K562 (cell line): Measurements from ENCODE around the gene PDE9A. TPM values are rescaled to one million over a fixed set of nuclear protein-coding genes. Genes with fewer than 3 reads are reported as not detected.

Source experiments
- ATAC-seq: fragments of 200-7000 bp; cut with Tn5 transposase; 3 replicates; pipeline ENCODE4 v1.9.1; 2020; ENCODE audit warnings: moderate library complexity
- BruUV-seq: library from RNA; stranded (reverse); fragments of 400-500 nt; replicated peaks from 2 replicates; lab custom pipeline; 2021; lab: Mats Ljungman, UMichigan
- CTCF ChIA-PET: fragments of 300-600 bp; formaldehyde crosslinking; extraction: SDS; loops from one replicate; lab custom pipeline; 2021; ENCODE audit warnings: low intra/inter-chr PET ratio; lab: Yijun Ruan, JAX
- POLR2A ChIA-PET: fragments of 300-600, 350-650 bp; sonication (Branson Sonifier 250); formaldehyde crosslinking; extraction: SDS; loops from one replicate; lab custom pipeline; 2021; ENCODE audit warnings: antibody characterized with exemption, inconsistent platforms; lab: Yijun Ruan, JAX
- DNase-seq, 4 experiments: peaks; one replicate each; pipeline versions ENCODE4 v3.0.0 to v3.0.0-alpha.2; 2011 to 2018; ENCODE audit warnings: low spot score in 3 of 4, mixed read lengths in 3 of 4; ENCODE audit errors: extremely low read depth in 1 of 4
- FAIRE-seq: peaks from 2 replicates; lab custom pipeline; 2011; peaks lifted over from hg19 to GRCh38; lab: Jason Lieb, UNC
- H2AFZ ChIP-seq: 2 replicates; pipeline ENCODE4 v1.6.0; 2011; ENCODE audit warnings: low read depth, low read length, control low read depth, inconsistent platforms
- H3K27ac ChIP-seq: fragments of 200-600 bp; 3 replicates; pipeline ENCODE4 v1.8.0; 2011; ENCODE audit warnings: low read depth, mild to moderate bottlenecking, control low read depth, inconsistent platforms, low read length, moderate library complexity, mixed read lengths; ENCODE audit errors: extremely low read depth
- H3K27me3 ChIP-seq, 2 experiments: fragments of 300-600 bp in 1 of 2; 2 replicates in 1 of 2; 3 replicates in 1 of 2; pipeline versions ENCODE4 v1.6.0 to v1.8.0; 2011; ENCODE audit warnings: inconsistent platforms in 2 of 2, low read length in 2 of 2, mild to moderate bottlenecking in 1 of 2, mixed read lengths in 1 of 2, moderate library complexity in 1 of 2; ENCODE audit not compliant: control insufficient read depth in 2 of 2, insufficient read depth in 2 of 2
- H3K36me3 ChIP-seq: fragments of 300-600 bp; 3 replicates; pipeline ENCODE4 v1.8.0; 2011; ENCODE audit warnings: mild to moderate bottlenecking, low read length, inconsistent platforms; ENCODE audit not compliant: control insufficient read depth, insufficient read depth
- H3K4me1 ChIP-seq, 2 experiments: fragments of 200-600 bp in 1 of 2; replicated peaks in 1 of 2; 2 replicates in 1 of 2; 3 replicates in 1 of 2; pipeline versions ENCODE4 v1.5.1 to v1.8.0; 2011; ENCODE audit warnings: inconsistent platforms in 2 of 2, low read length in 2 of 2, mild to moderate bottlenecking in 1 of 2, mixed read lengths in 1 of 2, moderate library complexity in 1 of 2; ENCODE audit not compliant: control insufficient read depth in 2 of 2, insufficient read depth in 2 of 2
- H3K4me2 ChIP-seq: 2 replicates; pipeline ENCODE4 v1.6.1; 2011; ENCODE audit warnings: low read length, control low read depth, inconsistent platforms, mixed read lengths; ENCODE audit not compliant: insufficient read depth
- H3K4me3 ChIP-seq: fragments of 200-600 bp; sonication (generic), shearing (Covaris generic); 2 replicates; pipeline ENCODE4 v1.5.1; 2016; ENCODE audit warnings: control low read depth, inconsistent platforms
- H3K79me2 ChIP-seq: fragments of 200-600 bp; 3 replicates; pipeline ENCODE4 v1.8.0; 2011; ENCODE audit warnings: low read length, inconsistent platforms; ENCODE audit not compliant: control insufficient read depth, insufficient read depth
- H3K9ac ChIP-seq, 2 experiments: 2 replicates each; pipeline versions ENCODE4 v1.6.0 to v1.6.1; 2011; ENCODE audit warnings: low read depth in 2 of 2, low read length in 2 of 2, control low read depth in 1 of 2, inconsistent platforms in 1 of 2, mild to moderate bottlenecking in 1 of 2, mixed read lengths in 1 of 2; ENCODE audit not compliant: insufficient read depth in 1 of 2
- H3K9me1 ChIP-seq: one replicate; pipeline ENCODE4 v1.6.0; 2011; ENCODE audit warnings: inconsistent platforms, mild to moderate bottlenecking, low read length, moderate library complexity; ENCODE audit not compliant: control insufficient read depth, insufficient read depth
- H3K9me3 ChIP-seq: replicated peaks from 2 replicates; pipeline ENCODE4 v1.5.1; 2011; ENCODE audit warnings: low read depth, low read length, inconsistent platforms; ENCODE audit not compliant: control insufficient read depth, insufficient read depth
- H4K20me1 ChIP-seq: replicated peaks from 2 replicates; pipeline ENCODE4 v1.6.1; 2011; ENCODE audit warnings: low read length, inconsistent platforms, mixed read lengths; ENCODE audit not compliant: control insufficient read depth, insufficient read depth
- FOXM1 ChIP-seq, 2 experiments: fragments of 450-650 bp in 1 of 2; sonication (generic) in 1 of 2; formaldehyde crosslinking in 1 of 2; IDR thresholded peaks; 2 replicates each; pipeline versions ENCODE4 v1.6.1 to v1.9.0; 2017 to 2022; ENCODE audit warnings: low read depth in 2 of 2, mild to moderate bottlenecking in 2 of 2, missing genetic modification reagents in 1 of 2, moderate library complexity in 1 of 2
- FOXP1 ChIP-seq: sonication (generic); formaldehyde crosslinking; IDR thresholded peaks from 2 replicates; pipeline ENCODE4 v1.8.0; 2022; ENCODE audit warnings: mild to moderate bottlenecking, missing genetic modification reagents
- GATAD2A ChIP-seq: fragments of 450-650 bp; IDR thresholded peaks from 2 replicates; pipeline ENCODE4 v1.6.1; 2017
- HEY1 ChIP-seq: fragments of 250-450 bp; sonication (Bioruptor Pico); IDR thresholded peaks from 2 replicates; pipeline ENCODE4 v1.5.0; 2020; ENCODE audit warnings: mild to moderate bottlenecking, moderate library complexity, borderline replicate concordance
- JUNB ChIP-seq: fragments of 450-650 bp; formaldehyde crosslinking; conservative IDR thresholded peaks from 2 replicates; pipeline ENCODE4 v1.4.0; 2020; ENCODE audit warnings: mild to moderate bottlenecking
- MBD1 ChIP-seq: fragments of 250-450 bp; sonication (Bioruptor Pico); IDR thresholded peaks from 2 replicates; pipeline ENCODE4 v1.8.0; 2022; ENCODE audit warnings: inconsistent platforms
- NFYB ChIP-seq: IDR thresholded peaks from 2 replicates; pipeline ENCODE4 v1.6.1; 2011; ENCODE audit warnings: mild to moderate bottlenecking, moderate library complexity; ENCODE audit not compliant: insufficient read length; ENCODE audit errors: extremely low read depth
- RBM22 ChIP-seq: fragments of 200-400 bp; formaldehyde crosslinking; IDR thresholded peaks from 2 replicates; pipeline ENCODE4 v1.6.1; 2018; ENCODE audit warnings: low read length, low read depth; ENCODE audit not compliant: poor library complexity, severe bottlenecking
- SAP30 ChIP-seq: fragments of 200-600 bp; sonication (generic); IDR thresholded peaks from 2 replicates; pipeline ENCODE4 v1.6.1; 2012; ENCODE audit warnings: borderline replicate concordance, low read depth, mild to moderate bottlenecking, moderate library complexity, low read length, control low read depth, inconsistent platforms; ENCODE audit not compliant: insufficient read depth, poor library complexity, severe bottlenecking
- SMAD4 ChIP-seq: fragments of 250-450 bp; sonication (Bioruptor Pico); conservative IDR thresholded peaks from 2 replicates; pipeline ENCODE4 v1.8.0; 2021; ENCODE audit warnings: inconsistent platforms, mild to moderate bottlenecking, moderate library complexity
- SMARCA4 ChIP-seq: fragments of 450-650 bp; IDR thresholded peaks from 2 replicates; pipeline ENCODE4 v1.6.1; 2016
- TEAD2 ChIP-seq: fragments of 450-650 bp; IDR thresholded peaks from 2 replicates; pipeline ENCODE4 v1.6.1; 2016; ENCODE audit warnings: missing genetic modification characterization, control low read depth, missing compliant biosample characterization
- ZKSCAN3 ChIP-seq: fragments of 250-450 bp; sonication (Bioruptor Pico); IDR thresholded peaks from 2 replicates; pipeline ENCODE4 v1.4.0; 2020
- ZNF232 ChIP-seq: sonication (generic); formaldehyde crosslinking; IDR thresholded peaks from 2 replicates; pipeline ENCODE4 v1.8.0; 2022; ENCODE audit warnings: mild to moderate bottlenecking, missing genetic modification reagents
- ZNF239 ChIP-seq: fragments of 250-450 bp; sonication (Bioruptor Pico); IDR thresholded peaks from 2 replicates; pipeline ENCODE4 v1.4.0; 2020; ENCODE audit warnings: mild to moderate bottlenecking
- ZNF551 ChIP-seq: fragments of 250-450 bp; sonication (Bioruptor Pico); IDR thresholded peaks from 2 replicates; pipeline ENCODE4 v1.5.0; 2021; ENCODE audit warnings: mild to moderate bottlenecking, moderate library complexity
- ZNF561 ChIP-seq: fragments of 450-650 bp; formaldehyde crosslinking; conservative IDR thresholded peaks from 2 replicates; pipeline ENCODE4 v1.4.0; 2020; ENCODE audit warnings: mild to moderate bottlenecking, moderate library complexity
- WGBS: fragments of 100-300 bp; shearing (Covaris generic); methylation state at CpG from one replicate; pipeline ENCODE4 v1.1.6; 2016; ENCODE audit warnings: low coverage, mixed read lengths; ENCODE audit not compliant: insufficient coverage; ENCODE audit errors: missing lambda C conversion rate; 5-methylcytosine and 5-hydroxymethylcytosine counted together
- in situ Hi-C: fragments of 300-500 bp; cut with MboI; formaldehyde crosslinking; loops from 4 replicates; pipeline ENCODE4 v1.15.0; 2018; ENCODE audit warnings: inconsistent platforms, mixed read lengths
- intact Hi-C: fragments of 100-400 bp; cut with micrococcal nuclease; formaldehyde crosslinking; loops from 2 replicates; pipeline ENCODE4 v1.14.2; 2022
- polyA plus RNA-seq, 8 experiments: library from polyadenylated mRNA; depleted of rRNA in 4 of 8; stranded (reverse) in 5 of 8; unstranded in 3 of 8; fragments of >200 nt; fragmentation: Nextera tagmentation in 2 of 8; fragmentation: Illumina TruSeq in 1 of 8; extraction: Ambion mirVana in 2 of 8; extraction: Trizol in 1 of 8; gene quantifications; 2 replicates each; pipeline versions ENCODE4 v1.2.1 to v1.2.3, GENCODE V29; 2011 to 2014; ENCODE audit warnings: inconsistent platforms in 1 of 8, missing spikeins in 1 of 8
- total RNA-seq, 7 experiments: library from RNA; depleted of rRNA in 6 of 7; stranded (reverse); fragments of >200 nt in 6 of 7; fragmentation: Illumina TruSeq in 2 of 7; extraction: Trizol in 2 of 7; gene quantifications; 2 replicates each; pipeline versions ENCODE4 v1.2.1 to v1.2.3, GENCODE V29; 2011 to 2021; ENCODE audit warnings: low replicate concordance in 1 of 7
- TF ChIP-seq, protein P1 (sequence below): fragments of 450-650 bp; formaldehyde crosslinking; IDR thresholded peaks from 2 replicates; pipeline ENCODE4 v1.4.0; 2020; ENCODE audit warnings: mild to moderate bottlenecking, mixed read lengths

PDE9A gene
- total and polyA plus RNA-seq, 9 of the 15 experiments (the other 6 are each of a cell fraction or from before 2014, with no cell fraction given) = 0.07 to 0.27 TPM; not detected in 7

GRCh38 chr21:42695697-42696380, 42.4 kb downstream of the PDE9A start:
- no peak overlapping the region for H3K4me2 ChIP-seq
- H4K20me1 ChIP-seq = peaks cover 14% of the 10 kb centered on the region; the same call in 1 of the 2 replicates
- H3K4me3 ChIP-seq = no peak overlapping the region
- no peaks in the 10 kb centered on the region for H3K36me3 ChIP-seq
- H3K9ac ChIP-seq = no peak overlapping the region
- TF ChIP-seq ZKSCAN3 (CRISPR knock-in tag) (no peak), GATAD2A (no peak), ZNF551 (CRISPR knock-in tag) (no peak), FOXP1 (CRISPR knock-in tag) (no peak), NFYB (no peak), FOXM1 (IDR thresholded peaks at IDR 0.05; ENCODE audit: low read depth) (no peak), FOXM1 (CRISPR knock-in tag; IDR thresholded peaks at IDR 0.05; ENCODE audit: low read depth) (no peak), SAP30 (no peak), MBD1 (CRISPR knock-in tag) (no peak), ZNF239 (CRISPR knock-in tag) (no peak), SMAD4 (no peak), ZNF561 (no peak), HEY1 (no peak), JUNB (CRISPR knock-in tag) (no peak), ZNF232 (CRISPR knock-in tag) (no peak), RBM22 (no peak), TEAD2 (tag) (no peak), SMARCA4 (no peak)
- TF ChIP-seq, protein P1, sequence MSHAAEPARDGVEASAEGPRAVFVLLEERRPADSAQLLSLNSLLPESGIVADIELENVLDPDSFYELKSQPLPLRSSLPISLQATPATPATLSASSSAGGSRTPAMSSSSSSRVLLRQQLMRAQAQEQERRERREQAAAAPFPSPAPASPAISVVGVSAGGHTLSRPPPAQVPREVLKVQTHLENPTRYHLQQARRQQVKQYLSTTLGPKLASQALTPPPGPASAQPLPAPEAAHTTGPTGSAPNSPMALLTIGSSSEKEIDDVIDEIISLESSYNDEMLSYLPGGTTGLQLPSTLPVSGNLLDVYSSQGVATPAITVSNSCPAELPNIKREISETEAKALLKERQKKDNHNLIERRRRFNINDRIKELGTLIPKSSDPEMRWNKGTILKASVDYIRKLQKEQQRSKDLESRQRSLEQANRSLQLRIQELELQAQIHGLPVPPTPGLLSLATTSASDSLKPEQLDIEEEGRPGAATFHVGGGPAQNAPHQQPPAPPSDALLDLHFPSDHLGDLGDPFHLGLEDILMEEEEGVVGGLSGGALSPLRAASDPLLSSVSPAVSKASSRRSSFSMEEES (CRISPR knock-in tag) = no peak
- H3K9me3 ChIP-seq = no peaks in the 10 kb centered on the region
- BruUV-seq = no TSS peak
- H3K9me1 ChIP-seq = no peaks in the 10 kb centered on the region
- no peak for DNase-seq
- CTCF ChIA-PET = no interaction called here
- H3K4me1 ChIP-seq = no peaks in the 10 kb centered on the region; a peak in 1 of 5 replicates
- intact Hi-C loops (no loop called here), in situ Hi-C loops (no loop called here)
- POLR2A ChIA-PET = interaction anchor here (0.6 kb wide), 1 partner anchor 687 kb away, joined by 3 read pairs; no protein-coding TSS in a partner anchor
- H2AFZ ChIP-seq = no peak overlapping the region
- H3K27me3 ChIP-seq = peaks cover 25 to 57% of the 10 kb centered on the region in 2 experiments; a peak in 4 of 5 replicates
- no peak for ATAC-seq
- WGBS = 0% methylated on average over 9 of the region's 9 CpGs
- no peak for FAIRE-seq
- no peaks in the 10 kb centered on the region for H3K79me2 ChIP-seq
- H3K27ac ChIP-seq = no peak overlapping the region
